Calu3 (cell line): ENCODE results near the gene FRMD1. TPM values are rescaled to one million over a fixed set of nuclear protein-coding genes. Genes with fewer than 3 reads are reported as not detected.

Source experiments
- BruUV-seq: library from RNA; stranded (reverse); fragments of 400-500 nt; replicated peaks from 2 replicates; lab custom pipeline; 2021; lab: Mats Ljungman, UMichigan
- CTCF ChIA-PET: fragments of 300-600 bp; sonication (Branson Sonifier 250); formaldehyde crosslinking; loops from one replicate; lab custom pipeline; 2022; ENCODE audit warnings: antibody characterized with exemption; lab: Charles Lee
- DNase-seq: peaks from one replicate; pipeline ENCODE4 v3.0.0; 2022
- H3K27ac Mint-ChIP-seq: one replicate; pipeline ENCODE4 v1.8.0; 2022; ENCODE audit warnings: mixed read lengths; ENCODE audit not compliant: unreplicated experiment
- H3K27me3 Mint-ChIP-seq: one replicate; pipeline ENCODE4 v1.8.0; 2022; ENCODE audit warnings: mixed read lengths; ENCODE audit not compliant: unreplicated experiment
- H3K36me3 Mint-ChIP-seq: one replicate; pipeline ENCODE4 v1.8.0; 2022; ENCODE audit warnings: mild to moderate bottlenecking, moderate library complexity, mixed read lengths; ENCODE audit not compliant: insufficient read depth, unreplicated experiment
- H3K4me1 Mint-ChIP-seq: one replicate; pipeline ENCODE4 v1.8.0; 2022; ENCODE audit warnings: mild to moderate bottlenecking, low read depth, mixed read lengths; ENCODE audit not compliant: unreplicated experiment
- H3K4me3 Mint-ChIP-seq: one replicate; pipeline ENCODE4 v1.8.0; 2022; ENCODE audit warnings: mild to moderate bottlenecking, low read depth, moderate library complexity, mixed read lengths; ENCODE audit not compliant: unreplicated experiment
- H3K9me3 Mint-ChIP-seq: one replicate; pipeline ENCODE4 v1.8.0; 2022; ENCODE audit warnings: low read depth, mixed read lengths; ENCODE audit not compliant: unreplicated experiment
- intact Hi-C: fragments of 100-400 bp; cut with micrococcal nuclease; formaldehyde crosslinking; loops from one replicate; pipeline ENCODE4 v1.10.0; 2022; ENCODE audit not compliant: unreplicated experiment
- total RNA-seq: library from RNA; stranded (reverse); gene quantifications from 2 replicates; pipeline ENCODE4 v1.2.3, GENCODE V29; 2022
- TF ChIP-seq, protein P1 (sequence below): fragments of 200-600 bp; IDR thresholded peaks from one replicate; pipeline ENCODE4 v1.8.0; 2022; ENCODE audit warnings: antibody characterized with exemption; ENCODE audit not compliant: unreplicated experiment

The FRMD1 gene
- total RNA-seq, 1 experiment from 2014 or later = not detected

GRCh38 chr6:168099201-168100010 is 20.4 kb upstream of the FRMD1 start:
- intact Hi-C loops = no loop called here
- Mint-ChIP-seq H3K4me1 (no peaks in the 10 kb centered on the region), H3K27ac (no peak overlapping the region), H3K27me3 (peaks cover 43% of the 10 kb centered on the region), H3K9me3 (no peaks in the 10 kb centered on the region), H3K36me3 (peaks cover 4% of the 10 kb centered on the region), H3K4me3 (no peak overlapping the region)
- TF ChIP-seq, protein P1, sequence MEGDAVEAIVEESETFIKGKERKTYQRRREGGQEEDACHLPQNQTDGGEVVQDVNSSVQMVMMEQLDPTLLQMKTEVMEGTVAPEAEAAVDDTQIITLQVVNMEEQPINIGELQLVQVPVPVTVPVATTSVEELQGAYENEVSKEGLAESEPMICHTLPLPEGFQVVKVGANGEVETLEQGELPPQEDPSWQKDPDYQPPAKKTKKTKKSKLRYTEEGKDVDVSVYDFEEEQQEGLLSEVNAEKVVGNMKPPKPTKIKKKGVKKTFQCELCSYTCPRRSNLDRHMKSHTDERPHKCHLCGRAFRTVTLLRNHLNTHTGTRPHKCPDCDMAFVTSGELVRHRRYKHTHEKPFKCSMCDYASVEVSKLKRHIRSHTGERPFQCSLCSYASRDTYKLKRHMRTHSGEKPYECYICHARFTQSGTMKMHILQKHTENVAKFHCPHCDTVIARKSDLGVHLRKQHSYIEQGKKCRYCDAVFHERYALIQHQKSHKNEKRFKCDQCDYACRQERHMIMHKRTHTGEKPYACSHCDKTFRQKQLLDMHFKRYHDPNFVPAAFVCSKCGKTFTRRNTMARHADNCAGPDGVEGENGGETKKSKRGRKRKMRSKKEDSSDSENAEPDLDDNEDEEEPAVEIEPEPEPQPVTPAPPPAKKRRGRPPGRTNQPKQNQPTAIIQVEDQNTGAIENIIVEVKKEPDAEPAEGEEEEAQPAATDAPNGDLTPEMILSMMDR = no peak
- BruUV-seq = no TSS peak
- DNase-seq = no peak
- CTCF ChIA-PET = no interaction called here

GRCh38 chr6:168098431-168098861 is 19.4 kb upstream of the FRMD1 start:
- H3K36me3 Mint-ChIP-seq = peaks cover 4% of the 10 kb centered on the region
- H3K4me3 Mint-ChIP-seq = no peak overlapping the region
- no peak overlapping the region for H3K27ac Mint-ChIP-seq
- intact Hi-C loops = no loop called here
- H3K9me3 Mint-ChIP-seq = no peaks in the 10 kb centered on the region
- no peak for DNase-seq
- BruUV-seq = no TSS peak
- peaks cover 34% of the 10 kb centered on the region for H3K27me3 Mint-ChIP-seq
- TF ChIP-seq, protein P1 = no peak
- no peaks in the 10 kb centered on the region for H3K4me1 Mint-ChIP-seq
- CTCF ChIA-PET = no interaction called here

DNA sequence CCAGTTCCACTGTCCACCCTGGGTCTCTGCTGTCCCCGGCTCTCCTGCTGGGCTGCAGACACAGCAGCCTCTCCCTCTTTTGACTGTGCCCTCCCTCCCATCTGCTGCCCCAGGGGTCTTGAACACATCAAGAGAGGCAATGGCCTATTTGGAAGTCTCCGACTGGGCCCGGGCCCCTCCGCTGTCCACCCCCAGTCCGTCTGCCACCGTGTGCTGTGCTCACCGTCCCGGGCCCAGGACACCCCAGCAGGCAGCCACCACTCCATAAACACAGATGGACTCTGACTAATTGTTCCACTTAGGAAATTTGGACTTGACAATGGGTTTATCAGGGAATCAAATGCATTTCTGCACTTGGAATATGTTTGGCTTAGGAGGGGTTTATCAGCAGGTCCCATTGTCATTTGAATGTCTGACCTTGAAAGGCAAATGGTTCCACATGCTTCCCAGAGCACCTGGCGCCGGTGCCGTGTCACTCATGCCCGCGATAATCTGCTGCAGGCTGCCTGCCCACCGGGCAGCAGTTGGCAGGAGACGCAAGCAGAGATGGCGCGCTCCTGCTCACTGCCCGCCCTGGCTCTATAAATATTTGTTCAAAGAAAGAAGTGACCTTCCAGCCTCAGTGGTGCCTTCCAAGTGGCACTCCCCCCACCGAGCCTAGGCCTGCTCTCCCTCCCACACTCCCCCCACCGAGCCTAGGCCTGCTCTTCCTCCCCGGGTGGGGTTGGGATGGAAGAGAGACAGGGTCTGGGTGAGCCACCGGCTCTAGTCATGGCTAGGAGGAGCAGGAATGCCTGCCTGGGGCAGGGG is 18.8 kb upstream of the FRMD1 start:
- intact Hi-C loops = no loop called here
- no peaks in the 10 kb centered on the region for H3K4me1 Mint-ChIP-seq
- no TSS peak for BruUV-seq
- peaks cover 34% of the 10 kb centered on the region for H3K27me3 Mint-ChIP-seq
- CTCF ChIA-PET = no interaction called here
- H3K9me3 Mint-ChIP-seq = no peaks in the 10 kb centered on the region
- no peak overlapping the region for H3K27ac Mint-ChIP-seq
- H3K36me3 Mint-ChIP-seq = peaks cover 4% of the 10 kb centered on the region
- TF ChIP-seq, protein P1 = no peak
- DNase-seq = no peak
- H3K4me3 Mint-ChIP-seq = no peak overlapping the region

DNA sequence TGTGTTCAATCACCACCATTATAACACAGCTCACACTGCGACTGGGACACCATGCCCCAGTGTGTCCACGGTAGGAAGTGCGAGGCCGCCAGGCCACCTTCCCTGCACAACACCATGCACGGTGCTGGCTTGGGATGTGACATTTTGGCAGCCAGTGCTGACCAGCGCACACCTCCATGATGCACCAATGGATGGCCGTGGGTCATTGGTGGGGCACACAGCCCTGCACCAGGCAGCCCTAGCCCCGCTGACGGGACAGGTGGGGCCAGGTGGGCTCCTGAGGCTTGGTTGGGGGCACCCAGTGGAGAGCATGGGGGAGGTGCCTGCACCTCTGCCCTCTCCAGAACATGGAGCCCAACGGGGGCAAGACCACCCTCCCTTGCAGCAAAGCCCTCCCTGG is 18.2 kb upstream of the FRMD1 start:
- Mint-ChIP-seq H3K4me1 (no peaks in the 10 kb centered on the region), H3K27ac (no peak overlapping the region), H3K27me3 (peaks cover 34% of the 10 kb centered on the region), H3K9me3 (no peaks in the 10 kb centered on the region), H3K36me3 (peaks cover 4% of the 10 kb centered on the region), H3K4me3 (no peak overlapping the region)
- intact Hi-C loops = no loop called here
- CTCF ChIA-PET = no interaction called here
- TF ChIP-seq, protein P1 = no peak
- no TSS peak for BruUV-seq
- DNase-seq = no peak
